Tibial nerve (tissue), 4 donors: ENCODE results near the gene CYP17A1. TPM values are rescaled to one million over a fixed set of nuclear protein-coding genes. Genes with fewer than 3 reads are reported as not detected.

Source experiments
- DNase-seq, 2 donors: peaks; one replicate each; pipeline ENCODE4 v3.0.0-alpha.2; 2019; ENCODE audit warnings: low spot score in 2 of 2
- H3K27ac ChIP-seq, 4 donors: fragments of 200-600 bp; sonication (generic) in 3 of 4; one replicate each; pipeline ENCODE4 v1.5.1; 2017 to 2019; ENCODE audit warnings: mild to moderate bottlenecking in 1 of 4
- H3K27me3 ChIP-seq, 2 donors: fragments of 200-600 bp; sonication (generic) in 1 of 2; one replicate each; pipeline versions ENCODE4 v1.5.1 to v1.6.0; 2017 to 2019
- H3K36me3 ChIP-seq, 3 donors: fragments of 200-600 bp; sonication (generic); one replicate each; pipeline ENCODE4 v1.5.1; 2018 to 2019
- H3K4me1 ChIP-seq, 4 donors: fragments of 200-600 bp; sonication (generic) in 3 of 4; one replicate each; pipeline ENCODE4 v1.5.1; 2017 to 2019
- H3K4me3 ChIP-seq, 4 donors: fragments of 200-600 bp; sonication (generic) in 3 of 4; one replicate each; pipeline ENCODE4 v1.5.1; 2017 to 2019; ENCODE audit warnings: mild to moderate bottlenecking in 1 of 4, moderate library complexity in 1 of 4
- H3K9me3 ChIP-seq, 4 donors: fragments of 200-600 bp; sonication (generic) in 3 of 4; one replicate each; pipeline ENCODE4 v1.5.1; 2017 to 2019
- CTCF ChIP-seq, 5 experiments: fragments of 200-600 bp in 3 of 5; fragments of 450-650 bp in 2 of 5; sonication (generic) in 3 of 5; IDR thresholded peaks; one replicate each; pipeline ENCODE4 v1.5.1; 2016 to 2019; ENCODE audit warnings: antibody characterized with exemption in 5 of 5, mild to moderate bottlenecking in 3 of 5, moderate library complexity in 2 of 5
- EP300 ChIP-seq, 2 donors: sonication (generic); formaldehyde crosslinking; IDR thresholded peaks; one replicate each; pipeline ENCODE4 v1.6.1; 2017; ENCODE audit warnings: antibody characterized with exemption in 2 of 2, mild to moderate bottlenecking in 1 of 2
- POLR2A ChIP-seq, 2 donors: fragments of 450-650 bp; IDR thresholded peaks; one replicate each; pipeline ENCODE4 v1.6.1; 2017; ENCODE audit warnings: antibody characterized with exemption in 2 of 2, mild to moderate bottlenecking in 2 of 2, moderate library complexity in 2 of 2
- WGBS, 2 donors: methylation state at CpG; one replicate each; pipeline ENCODE4 v1.1.5; 2018; 5-methylcytosine and 5-hydroxymethylcytosine counted together
- small RNA-seq: library from RNA; depleted of rRNA; stranded (forward); fragments of <200 nt; gene quantifications from one replicate; pipeline ENCODE3, GENCODE V24; 2016
- total RNA-seq, 4 donors: library from RNA; depleted of rRNA; stranded (reverse); fragments of >200 nt; gene quantifications; one replicate each; pipeline ENCODE4 v1.1.0, GENCODE V29; 2016

Gene CYP17A1
- total RNA-seq, 4 donors from 2014 or later: not detected

- 20 to 22% methylated on average over 18 of the region's 18 CpGs for WGBS, 2 donors
- no peaks in the 10 kb centered on the region for H3K36me3 ChIP-seq
- peak overlapping the region in 1 of 4 donors; percentile 7 for H3K4me3 ChIP-seq
- H3K9me3 ChIP-seq: no peaks in the 10 kb centered on the region
- peak overlapping the region; percentile 43 to 97 (median 83) for H3K27ac ChIP-seq
- peak; percentile 48 to 75 for DNase-seq
- TF ChIP-seq CTCF (IDR thresholded peaks at IDR 0.05): no peak
- peak in 1 of 2 donors; percentile 84 for TF ChIP-seq EP300 (IDR thresholded peaks at IDR 0.05)
- H3K27me3 ChIP-seq: no peaks in the 10 kb centered on the region
- H3K4me1 ChIP-seq: peaks cover 0 to 95% (median 74%) of the 10 kb centered on the region in 4 donors
These were observed 54.3 kb downstream of the CYP17A1 start for GRCh38 chr10:102782673-102783551.

- no peak for DNase-seq
- H3K4me3 ChIP-seq: no peak overlapping the region
- H3K36me3 ChIP-seq: no peaks in the 10 kb centered on the region
- no peaks in the 10 kb centered on the region for H3K27me3 ChIP-seq
- 55 to 64% methylated on average over 6 of the region's 6 CpGs for WGBS, 2 donors
- H3K4me1 ChIP-seq: peaks cover 0 to 99% (median 80%) of the 10 kb centered on the region in 4 donors
- TF ChIP-seq CTCF (IDR thresholded peaks at IDR 0.05) (no peak), POLR2A (IDR thresholded peaks at IDR 0.05) (no peak), EP300 (IDR thresholded peaks at IDR 0.05) (no peak)
- no peaks in the 10 kb centered on the region for H3K9me3 ChIP-seq
- peak overlapping the region; percentile 43 to 97 (median 83) for H3K27ac ChIP-seq
These were observed 55.2 kb downstream of the CYP17A1 start for GRCh38 chr10:102781921-102782557.

- no peak for DNase-seq
- Histone ChIP-seq H3K9me3 (no peaks in the 10 kb centered on the region), H3K27me3 (no peaks in the 10 kb centered on the region), H3K27ac (peak overlapping the region; percentile 45 to 97 (median 83)), H3K4me1 (peaks cover 0 to 99% (median 77%) of the 10 kb centered on the region in 4 donors), H3K36me3 (no peaks in the 10 kb centered on the region), H3K4me3 (no peak overlapping the region)
- 31 to 37% methylated on average over 8 of the region's 8 CpGs for WGBS, 2 donors
- TF ChIP-seq EP300 (IDR thresholded peaks at IDR 0.05) (no peak), CTCF (IDR thresholded peaks at IDR 0.05) (no peak), POLR2A (IDR thresholded peaks at IDR 0.05) (no peak)
These were observed 55.9 kb downstream of the CYP17A1 start for GRCh38 chr10:102781090-102781920.

Small RNA genes lying within 50 kb of the gene (small RNA-seq; reads per million reads assigned to genes)
- gene AS3MT: not detected
- gene RF00026: not detected
- not detected for gene RNU6-1231P

Other genes starting within 250 kb of the CYP17A1 start
- 100 to 1,000 TPM; 156 to 206 (median 157) TPM for gene TRIM8, start 192.9 kb downstream of the CYP17A1 start, total RNA-seq
- gene ARL3, start 123.0 kb downstream of the CYP17A1 start, total RNA-seq: 10 to 100 TPM; 11.0 to 17.7 (median 13.8) TPM
- gene SFXN2, start 122.8 kb downstream of the CYP17A1 start, total RNA-seq: 10 to 100 TPM in 3 of 4 donors, 1 to 10 TPM in 1; 7.2 to 26.4 (median 11.3) TPM
- gene WBP1L, start 93.5 kb downstream of the CYP17A1 start, total RNA-seq: 100 to 1,000 TPM in 3 of 4 donors, 10 to 100 TPM in 1; 89.4 to 191 (median 158) TPM
- gene BORCS7, start 16.8 kb upstream of the CYP17A1 start, total RNA-seq: 10 to 100 TPM; 18.4 to 40.2 (median 37.3) TPM
- gene AS3MT, start 32.1 kb upstream of the CYP17A1 start, total RNA-seq: 1 to 10 TPM; 2.6 to 9.6 (median 5.3) TPM
- 10 to 100 TPM in 3 of 4 donors, 1 to 10 TPM in 1; 9.9 to 21.0 (median 10.5) TPM for gene CNNM2, start 80.9 kb upstream of the CYP17A1 start, total RNA-seq